Ovary (tissue), 3 donors: Measurements from ENCODE around the gene KIF26B.

ENCODE experiments used
- EP300 ChIP-seq: sonication (generic); formaldehyde crosslinking; IDR thresholded peaks from one replicate; pipeline ENCODE4 v1.6.1; 2017; ENCODE audit warnings: antibody characterized with exemption
- TF ChIP-seq, protein P1 (sequence below), 3 donors: fragments of 450-650 bp in 2 of 3; fragments of 200-600 bp in 1 of 3; IDR thresholded peaks; one replicate each; pipeline versions ENCODE4 v1.5.1 to v1.8.0; 2016 to 2022; ENCODE audit warnings: antibody characterized with exemption in 3 of 3, mild to moderate bottlenecking in 1 of 3
- donor health status: DM: no; HTN: no; CAD: no.

DNA sequence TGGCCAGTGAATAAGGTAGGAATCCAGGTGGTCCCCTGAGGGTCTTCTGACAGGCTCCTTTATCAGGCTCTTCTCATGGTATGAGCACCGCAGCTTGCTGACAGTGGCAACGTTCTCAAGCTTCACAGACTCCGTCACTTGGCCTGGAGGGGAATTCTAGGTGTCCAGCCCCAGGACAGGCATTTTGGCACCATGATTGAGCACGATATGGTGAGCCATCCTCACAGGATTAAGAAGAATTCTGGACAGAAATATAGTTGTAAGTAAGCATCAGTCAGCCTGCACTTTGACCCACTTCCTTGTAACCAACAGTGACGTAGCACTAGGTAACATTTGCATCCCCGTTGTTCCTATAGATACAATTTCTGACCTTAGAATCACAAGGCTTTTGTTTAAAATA, 30.5 kb upstream of the KIF26B start:
- TF ChIP-seq, protein P1, sequence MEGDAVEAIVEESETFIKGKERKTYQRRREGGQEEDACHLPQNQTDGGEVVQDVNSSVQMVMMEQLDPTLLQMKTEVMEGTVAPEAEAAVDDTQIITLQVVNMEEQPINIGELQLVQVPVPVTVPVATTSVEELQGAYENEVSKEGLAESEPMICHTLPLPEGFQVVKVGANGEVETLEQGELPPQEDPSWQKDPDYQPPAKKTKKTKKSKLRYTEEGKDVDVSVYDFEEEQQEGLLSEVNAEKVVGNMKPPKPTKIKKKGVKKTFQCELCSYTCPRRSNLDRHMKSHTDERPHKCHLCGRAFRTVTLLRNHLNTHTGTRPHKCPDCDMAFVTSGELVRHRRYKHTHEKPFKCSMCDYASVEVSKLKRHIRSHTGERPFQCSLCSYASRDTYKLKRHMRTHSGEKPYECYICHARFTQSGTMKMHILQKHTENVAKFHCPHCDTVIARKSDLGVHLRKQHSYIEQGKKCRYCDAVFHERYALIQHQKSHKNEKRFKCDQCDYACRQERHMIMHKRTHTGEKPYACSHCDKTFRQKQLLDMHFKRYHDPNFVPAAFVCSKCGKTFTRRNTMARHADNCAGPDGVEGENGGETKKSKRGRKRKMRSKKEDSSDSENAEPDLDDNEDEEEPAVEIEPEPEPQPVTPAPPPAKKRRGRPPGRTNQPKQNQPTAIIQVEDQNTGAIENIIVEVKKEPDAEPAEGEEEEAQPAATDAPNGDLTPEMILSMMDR (IDR thresholded peaks at IDR 0.05), result no peak
- TF ChIP-seq EP300, result no peak
